Measurements from ENCODE around the gene CNPPD1.
"Not testable (repeated sequence)": the region's sequence is repeated elsewhere in the genome, so short reads cannot be mapped to it uniquely, and the experiment has no call there.

The CNPPD1 gene

DNA sequence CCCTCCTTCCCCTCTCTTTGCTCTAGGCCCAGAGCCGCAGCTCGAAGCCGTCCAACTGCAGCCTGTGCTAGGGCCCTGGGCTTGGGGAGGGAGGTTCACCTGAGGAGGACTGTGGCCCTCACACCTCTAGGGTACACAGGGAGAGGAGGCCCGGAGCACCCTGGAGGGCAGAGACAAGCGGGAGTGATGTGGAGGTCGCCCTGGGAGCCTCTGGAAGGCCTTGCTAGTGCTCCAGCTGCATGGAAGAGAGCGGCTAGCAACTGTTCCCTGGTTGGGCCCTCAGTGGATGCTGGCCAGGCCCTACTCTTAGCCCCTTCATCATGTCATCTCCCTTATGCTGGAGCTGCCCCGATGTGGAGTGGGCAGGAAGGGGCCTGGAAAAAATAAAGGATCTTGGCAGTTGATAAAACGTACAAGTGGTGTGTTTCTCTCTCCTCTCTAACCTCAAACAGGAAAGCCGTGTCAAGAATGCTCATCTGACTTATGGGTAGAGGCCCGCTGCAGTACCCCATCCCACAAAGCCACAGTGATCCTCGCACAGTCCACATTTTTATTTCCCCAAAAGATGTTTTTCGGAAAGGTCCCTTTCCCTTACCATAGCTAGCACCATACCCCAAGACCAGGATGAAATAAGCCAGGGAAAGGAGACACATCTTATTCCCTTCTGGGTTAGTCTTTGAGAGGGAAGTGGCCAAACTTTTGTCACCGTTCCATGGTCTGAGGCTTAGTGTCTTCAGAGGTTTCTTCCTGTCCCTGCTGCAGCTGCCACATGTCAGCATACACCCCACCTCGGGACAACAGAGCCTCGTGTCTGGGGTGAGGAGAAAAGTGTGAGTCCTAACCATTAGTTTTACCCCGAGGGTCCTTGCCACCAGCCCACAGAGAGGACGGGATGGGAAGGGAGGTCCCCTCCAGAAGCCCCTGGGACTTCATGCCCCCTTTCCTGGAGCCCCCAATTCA lies 32.8 kb upstream of the CNPPD1 start:
- no peak overlapping the region for H3K4me3 ChIP-seq (ENCODE audit: low read depth, low read length)

DNA sequence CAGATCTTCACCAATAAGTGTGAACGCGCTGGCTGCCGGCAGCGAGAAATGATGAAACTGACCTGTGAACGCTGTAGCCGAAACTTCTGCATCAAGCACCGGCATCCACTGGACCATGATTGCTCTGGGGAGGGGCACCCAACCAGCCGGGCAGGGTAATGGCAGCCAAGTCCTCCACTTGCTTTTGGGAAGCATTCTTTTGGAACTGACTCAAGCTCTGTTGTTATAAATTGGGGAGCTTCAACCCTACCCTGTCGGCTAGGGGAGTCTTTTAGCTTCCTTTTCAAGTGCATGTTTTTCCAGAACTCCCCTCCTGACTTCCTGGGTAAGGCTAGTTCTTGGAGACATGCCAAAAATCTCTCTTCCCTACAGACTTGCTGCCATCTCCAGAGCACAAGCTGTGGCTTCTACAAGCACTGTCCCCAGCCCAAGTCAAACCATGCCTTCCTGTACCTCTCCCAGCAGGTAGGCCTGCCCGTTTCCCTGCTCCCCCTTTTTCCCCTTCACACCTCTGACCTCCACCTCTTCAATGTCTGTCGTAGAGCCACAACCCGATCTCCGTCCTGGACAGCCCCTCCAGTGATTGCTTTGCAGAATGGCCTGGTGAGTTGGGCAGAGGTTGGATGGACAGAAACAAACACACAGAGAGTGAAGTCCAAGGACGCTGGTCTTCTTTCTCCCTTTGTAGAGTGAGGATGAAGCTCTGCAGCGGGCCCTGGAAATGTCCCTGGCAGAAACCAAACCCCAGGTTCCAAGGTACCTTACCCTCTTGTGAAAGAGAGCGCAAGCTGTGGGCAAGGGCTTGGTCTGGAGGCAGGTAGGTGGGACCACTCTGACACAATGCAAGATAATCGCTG lies 31.4 kb upstream of the CNPPD1 start:
- H3K4me3 ChIP-seq (ENCODE audit: low read depth, low read length), result no peak overlapping the region

DNA sequence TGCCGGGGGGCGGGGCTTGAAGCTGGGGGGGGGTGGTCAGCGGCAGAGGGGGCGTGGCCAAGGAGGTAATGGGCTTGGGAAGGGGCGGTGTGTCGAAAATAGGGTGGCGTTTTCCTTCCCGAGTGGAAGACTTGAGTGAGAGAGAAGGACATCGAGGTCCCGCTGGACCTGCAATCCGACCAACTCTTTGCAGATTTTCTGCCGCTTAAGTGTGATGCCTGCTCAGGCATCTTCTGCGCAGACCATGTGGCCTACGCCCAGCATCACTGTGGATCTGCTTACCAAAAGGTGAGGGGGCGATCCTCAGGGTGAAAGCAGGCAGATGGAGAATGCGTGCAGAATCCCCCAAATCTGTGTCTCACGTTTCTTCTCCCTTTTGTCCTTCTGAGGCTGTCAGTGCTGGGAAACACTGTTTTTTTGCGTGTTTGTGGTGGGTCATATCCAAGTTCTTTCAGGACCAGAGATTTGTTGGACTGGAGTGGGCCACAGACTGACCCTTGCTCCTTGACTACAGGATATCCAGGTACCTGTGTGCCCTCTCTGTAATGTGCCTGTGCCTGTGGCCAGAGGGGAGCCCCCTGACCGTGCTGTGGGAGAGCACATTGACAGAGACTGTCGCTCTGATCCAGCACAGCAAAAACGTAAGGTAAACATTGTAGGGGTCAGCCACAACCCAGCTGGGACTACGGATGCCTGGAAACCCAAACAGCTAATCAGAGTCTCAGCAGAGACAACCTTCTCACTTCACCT lies 30.6 kb upstream of the CNPPD1 start:
- peak overlapping the region; percentile 63 for H3K4me3 ChIP-seq (ENCODE audit: low read depth, low read length)

DNA sequence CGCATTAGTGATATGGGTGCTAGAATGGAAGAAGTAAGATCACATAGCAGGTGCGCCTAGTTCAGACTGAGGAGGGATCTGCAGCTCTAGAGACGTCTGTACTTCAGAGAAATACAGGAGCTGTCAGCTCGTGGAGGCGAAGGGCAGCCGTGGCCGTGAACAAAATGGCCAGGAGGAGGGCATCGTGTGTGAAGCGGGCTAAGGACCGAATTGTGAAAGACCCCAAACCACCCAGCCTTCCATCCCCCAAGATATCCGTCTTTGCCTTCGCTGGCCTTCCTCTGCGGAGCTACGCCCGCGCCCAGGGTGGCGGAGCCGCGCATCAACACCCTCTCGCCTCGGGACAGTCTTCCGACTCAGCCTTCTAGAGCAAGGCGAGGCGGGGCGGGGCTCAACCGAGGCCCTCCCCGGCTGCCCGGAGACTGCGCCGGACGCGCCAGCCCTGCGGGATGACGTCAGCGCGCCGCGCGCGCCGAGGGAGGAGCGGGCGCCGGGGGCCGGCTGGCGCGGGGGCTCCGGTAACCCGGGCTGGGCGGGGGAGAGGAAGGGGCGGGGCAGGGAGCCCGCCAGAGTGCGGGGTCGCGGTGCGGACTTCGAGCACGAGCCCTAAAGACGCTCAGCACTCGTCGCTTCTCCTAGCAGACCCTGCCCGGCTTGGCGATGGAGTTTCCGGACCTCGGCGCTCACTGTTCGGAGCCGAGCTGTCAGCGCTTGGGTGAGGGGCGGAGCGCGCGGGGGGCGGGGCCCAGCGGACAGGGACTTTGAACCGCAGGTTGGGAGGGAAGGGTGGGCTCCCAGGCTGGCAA lies 29.8 kb upstream of the CNPPD1 start, which contains the start of gene ZFAND2B:
TSS of gene ZFAND2B (plus strand) at position 455 of the 806 bp plus-strand sequence. CDS start at position 661, 206 bp downstream.
- peak within 1 kb of the TSS; percentile 73 for H3K4me3 ChIP-seq (ENCODE audit: low read depth, low read length)

DNA sequence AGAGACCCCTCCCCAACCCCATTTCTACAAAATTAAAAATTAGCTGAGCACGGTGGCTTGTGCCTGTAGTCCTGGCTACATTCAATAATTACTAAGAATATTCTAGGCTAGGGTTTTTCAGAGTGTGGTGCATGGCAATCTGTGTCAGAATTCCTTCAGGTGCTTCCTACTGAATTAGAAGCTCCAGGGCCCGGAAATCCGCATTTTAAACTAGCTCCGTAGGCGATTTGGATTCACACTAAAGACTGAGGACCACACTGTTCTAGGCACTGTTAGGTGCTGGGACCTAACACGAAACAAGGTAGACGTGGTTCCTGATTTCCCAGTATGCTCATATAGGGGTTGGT lies 29.2 kb upstream of the CNPPD1 start:
- peak overlapping the region; percentile 73 for H3K4me3 ChIP-seq (ENCODE audit: low read depth, low read length)

DNA sequence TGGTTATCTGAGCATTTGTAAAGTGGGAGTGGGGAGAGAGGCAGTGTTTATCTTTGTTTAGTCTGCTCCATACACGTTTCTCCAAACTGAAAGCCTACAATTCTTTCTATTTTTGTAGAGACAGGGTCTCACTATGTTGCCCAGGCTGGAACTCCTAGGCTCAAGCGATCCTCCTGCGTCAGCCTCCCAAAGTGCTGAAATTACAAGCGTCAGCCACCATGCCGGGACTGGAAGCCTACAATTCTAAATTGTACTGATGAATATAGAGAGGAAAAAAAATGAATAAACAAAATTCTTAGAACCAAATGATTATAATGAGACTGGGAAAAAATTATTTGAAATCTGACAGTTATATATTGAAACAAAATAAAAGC lies 28.4 kb upstream of the CNPPD1 start:
- no peak overlapping the region for H3K4me3 ChIP-seq (ENCODE audit: low read depth, low read length)

DNA sequence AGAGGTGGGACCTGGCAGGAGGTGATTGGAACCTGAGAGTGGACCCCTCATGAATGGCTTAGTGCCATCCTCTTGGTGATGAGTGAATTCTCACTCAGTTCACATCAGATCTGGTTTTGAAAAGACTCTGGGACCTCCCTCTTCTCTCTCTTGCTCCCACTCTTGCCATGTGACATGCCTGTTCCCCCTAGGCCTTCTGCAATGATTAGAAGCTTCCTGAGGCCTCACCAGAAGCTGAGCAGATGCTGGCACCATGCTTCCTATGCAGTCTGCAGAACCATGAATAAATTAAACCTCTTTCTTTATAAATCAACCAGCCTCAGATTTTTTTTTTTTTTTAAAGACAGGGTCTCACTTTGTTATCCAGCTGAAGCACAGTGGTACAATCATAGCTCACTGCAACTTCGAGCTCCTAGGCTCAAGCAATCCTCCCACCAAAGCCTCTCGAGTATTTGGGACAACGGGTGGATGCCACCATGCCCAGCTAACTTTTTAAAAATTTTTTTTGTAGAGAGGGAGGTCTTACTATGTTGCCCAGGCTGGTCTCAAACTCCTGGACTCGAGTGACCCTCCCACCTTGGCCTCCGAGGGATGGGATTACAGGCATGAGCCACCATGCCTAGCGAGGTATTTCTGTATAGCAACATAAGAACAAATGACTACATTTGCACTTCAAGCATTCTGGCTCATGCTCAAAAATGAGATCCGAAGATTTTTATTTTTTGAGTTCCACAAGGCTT lies 27.9 kb upstream of the CNPPD1 start:
- H3K4me3 ChIP-seq (ENCODE audit: low read depth, low read length), result no peak overlapping the region

DNA sequence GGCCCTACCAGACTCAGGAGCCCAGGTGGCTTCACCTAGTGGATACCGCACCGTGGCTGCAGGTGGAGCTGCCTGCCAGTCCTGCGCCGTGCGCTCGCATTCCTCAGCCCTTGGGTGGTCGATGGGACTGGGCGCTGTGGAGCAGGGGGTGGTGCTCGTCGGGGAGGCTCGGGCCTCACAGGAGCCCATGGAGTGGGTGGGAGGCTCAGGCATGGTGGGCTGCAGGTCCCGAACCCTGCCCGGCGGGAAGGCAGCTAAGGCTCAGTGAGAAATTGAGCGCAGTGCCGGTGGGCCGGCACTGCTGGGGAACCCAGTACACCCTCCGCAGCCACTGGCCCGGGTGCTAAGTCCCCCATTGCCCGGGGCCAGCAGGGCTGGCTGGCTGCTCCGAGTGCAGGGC lies 24.6 kb upstream of the CNPPD1 start:
- not testable (repeated sequence) for H3K4me3 ChIP-seq (ENCODE audit: low read depth, low read length)

DNA sequence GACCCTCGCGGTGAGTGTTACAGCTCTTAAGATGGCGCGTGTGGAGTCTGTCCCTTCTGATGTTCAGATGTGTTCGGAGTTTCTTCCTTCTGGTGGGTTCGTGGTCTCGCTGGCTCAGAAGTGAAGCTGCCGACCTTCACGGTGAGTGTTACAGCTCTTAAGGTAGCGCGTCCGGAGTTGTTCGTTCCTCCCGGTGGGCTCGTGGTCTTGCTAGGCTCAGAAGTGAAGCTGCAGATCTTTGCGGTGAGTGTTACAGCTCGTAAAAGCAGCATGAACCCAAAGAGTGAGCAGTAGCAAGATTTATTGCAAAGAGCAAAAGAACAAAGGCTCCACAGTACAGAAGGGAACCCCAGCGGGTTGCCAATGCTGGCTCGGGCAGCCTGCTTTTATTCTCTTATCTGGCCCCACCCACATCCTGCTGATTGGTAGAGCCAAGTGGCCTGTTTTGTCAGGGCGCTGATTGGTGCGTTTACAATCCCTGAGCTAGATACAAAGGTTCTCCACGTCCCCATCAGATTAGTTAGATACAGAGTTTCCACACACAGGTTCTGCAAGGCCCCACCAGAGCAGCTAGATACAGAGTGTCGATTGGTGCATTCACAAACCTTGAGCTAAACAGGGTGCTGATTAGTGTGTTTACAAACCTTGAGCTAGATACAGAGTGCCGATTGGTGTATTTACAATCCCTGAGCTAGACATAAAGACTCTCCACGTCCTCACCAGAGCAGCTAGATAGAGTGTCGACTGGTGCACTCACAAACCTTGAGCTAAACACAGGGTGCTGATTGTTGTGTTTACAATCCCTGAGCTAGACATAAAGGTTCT lies 24.0 kb upstream of the CNPPD1 start:
- not testable (repeated sequence) for H3K4me3 ChIP-seq (ENCODE audit: low read depth, low read length)

DNA sequence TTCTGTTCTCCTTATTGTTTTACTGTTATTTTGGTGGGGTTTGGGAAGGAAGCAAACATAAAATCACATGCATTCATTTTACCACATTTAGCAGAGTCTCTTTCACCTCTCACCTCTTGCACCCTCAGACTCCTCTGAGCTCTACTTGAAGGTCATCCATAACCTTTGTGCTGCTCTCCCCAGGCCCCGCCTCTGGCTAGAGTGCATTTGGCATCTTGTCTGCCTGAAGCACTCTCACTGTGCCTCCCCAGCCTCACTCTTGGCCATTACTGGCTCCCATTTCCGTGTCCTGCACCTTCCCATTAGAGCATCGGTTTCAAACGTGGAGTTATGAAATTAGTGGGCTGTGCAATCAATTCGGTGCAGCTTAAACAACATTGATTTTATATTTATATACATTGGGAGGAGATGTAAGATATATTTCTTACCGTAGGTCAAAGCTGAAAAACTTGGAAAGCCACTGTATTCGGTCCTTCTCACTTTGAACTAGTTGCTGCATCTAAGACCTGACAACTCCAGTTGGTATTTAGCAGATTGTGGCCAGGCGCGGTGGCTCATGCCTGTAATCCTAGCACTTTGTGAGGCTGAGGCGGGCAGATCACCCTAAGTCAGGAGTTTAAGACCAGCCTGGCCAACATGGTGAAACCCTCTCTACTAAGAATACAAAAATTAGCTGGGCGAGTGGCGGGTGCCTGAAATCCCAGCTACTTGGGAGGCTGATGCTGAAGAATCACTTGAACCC lies 22.9 kb upstream of the CNPPD1 start:
- H3K4me3 ChIP-seq (ENCODE audit: low read depth, low read length), result no peak overlapping the region

DNA sequence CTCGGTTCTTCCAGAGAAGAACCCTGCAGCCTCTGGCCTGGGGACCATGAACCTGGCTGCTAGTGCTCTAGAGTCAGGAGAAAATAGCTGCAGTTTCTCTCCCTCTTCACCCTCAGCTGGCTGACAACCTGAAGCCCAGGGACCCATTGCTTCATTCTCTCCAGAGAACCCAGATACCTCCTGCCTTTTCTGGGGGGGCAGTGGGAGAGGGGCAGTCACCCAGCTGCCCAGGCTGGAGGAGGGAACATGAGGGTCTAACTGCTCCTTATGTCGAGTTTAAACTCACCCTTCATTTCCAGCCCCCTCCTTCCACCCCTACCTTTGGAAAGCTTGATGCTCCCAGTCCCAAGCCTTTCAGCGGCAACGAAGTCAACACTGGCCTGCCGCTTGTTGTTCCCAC lies 22.2 kb upstream of the CNPPD1 start:
- no peak overlapping the region for H3K4me3 ChIP-seq (ENCODE audit: low read depth, low read length)

DNA sequence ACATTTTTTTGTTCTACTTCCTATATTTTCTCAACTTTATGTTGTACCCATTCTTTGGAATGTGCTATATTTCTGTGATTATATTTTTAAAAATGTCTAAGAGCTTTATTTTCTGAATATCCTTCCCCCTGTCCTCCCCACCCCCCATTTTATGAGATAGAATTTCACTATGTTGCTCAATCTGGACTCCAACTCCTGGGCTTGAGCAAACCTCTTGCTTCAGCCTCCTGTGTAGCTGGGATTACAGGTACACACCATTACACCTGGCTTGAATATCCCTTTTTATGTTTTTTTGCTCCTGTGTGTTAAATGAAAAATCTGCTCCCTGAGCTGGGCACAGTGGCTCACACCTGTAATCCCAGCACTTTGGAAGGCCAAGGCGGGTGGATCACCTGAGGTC lies 20.7 kb upstream of the CNPPD1 start:
- H3K4me3 ChIP-seq (ENCODE audit: low read depth, low read length), result no peak overlapping the region

DNA sequence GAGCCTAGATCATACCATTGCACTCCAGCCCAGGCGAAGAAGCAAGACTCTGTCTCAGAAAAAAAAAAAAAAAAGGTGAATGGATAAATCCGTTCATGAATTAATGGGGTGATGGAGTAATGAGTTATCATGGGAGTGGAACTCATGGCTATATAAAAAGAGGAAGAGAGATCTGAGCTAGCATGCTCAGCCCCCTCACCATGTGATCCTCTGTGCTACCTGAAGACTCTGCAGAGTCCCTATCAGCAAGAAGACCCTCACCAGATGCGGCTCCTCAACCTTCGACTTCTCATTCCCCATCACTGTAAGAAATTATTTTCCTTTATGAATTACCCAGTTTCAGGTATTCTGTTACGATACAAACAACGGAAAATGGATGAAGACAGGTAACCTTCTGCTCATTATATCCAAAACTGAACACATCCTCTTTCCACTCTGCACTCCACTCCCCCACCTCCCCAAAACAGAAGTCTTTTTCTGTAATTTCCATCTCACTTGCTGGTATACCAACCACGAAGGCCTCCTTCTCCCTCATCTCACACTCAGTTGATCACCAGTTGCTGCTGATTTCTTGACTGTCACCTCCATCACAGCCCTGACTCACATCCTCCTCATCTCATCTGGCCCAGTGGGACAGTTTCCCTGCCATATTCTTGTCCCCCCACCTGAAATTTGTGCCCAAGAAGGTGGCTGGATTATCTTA lies 10.2 kb upstream of the CNPPD1 start:
- H3K4me3 ChIP-seq (ENCODE audit: low read depth, low read length), result no peak overlapping the region

DNA sequence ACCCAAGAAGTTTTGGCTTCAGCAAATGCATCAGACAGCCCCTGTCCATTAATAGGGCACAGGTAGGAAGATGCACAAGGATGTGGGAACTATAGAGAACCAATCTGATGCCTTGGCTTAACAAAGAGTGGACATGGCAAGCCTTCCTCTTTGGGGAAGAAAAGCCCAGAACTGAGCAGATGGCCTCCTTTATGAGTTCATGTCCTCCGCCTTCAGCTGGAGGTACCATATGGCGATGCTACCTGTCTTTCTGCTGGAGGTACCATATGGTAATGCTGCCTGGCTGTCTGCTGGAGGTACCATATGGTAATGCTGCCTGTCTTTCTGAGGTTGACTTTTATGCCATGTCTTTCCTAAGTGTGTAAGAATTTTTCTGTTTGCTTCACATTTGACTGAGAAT lies 7.4 kb upstream of the CNPPD1 start:
- no peak overlapping the region for H3K4me3 ChIP-seq (ENCODE audit: low read depth, low read length)

DNA sequence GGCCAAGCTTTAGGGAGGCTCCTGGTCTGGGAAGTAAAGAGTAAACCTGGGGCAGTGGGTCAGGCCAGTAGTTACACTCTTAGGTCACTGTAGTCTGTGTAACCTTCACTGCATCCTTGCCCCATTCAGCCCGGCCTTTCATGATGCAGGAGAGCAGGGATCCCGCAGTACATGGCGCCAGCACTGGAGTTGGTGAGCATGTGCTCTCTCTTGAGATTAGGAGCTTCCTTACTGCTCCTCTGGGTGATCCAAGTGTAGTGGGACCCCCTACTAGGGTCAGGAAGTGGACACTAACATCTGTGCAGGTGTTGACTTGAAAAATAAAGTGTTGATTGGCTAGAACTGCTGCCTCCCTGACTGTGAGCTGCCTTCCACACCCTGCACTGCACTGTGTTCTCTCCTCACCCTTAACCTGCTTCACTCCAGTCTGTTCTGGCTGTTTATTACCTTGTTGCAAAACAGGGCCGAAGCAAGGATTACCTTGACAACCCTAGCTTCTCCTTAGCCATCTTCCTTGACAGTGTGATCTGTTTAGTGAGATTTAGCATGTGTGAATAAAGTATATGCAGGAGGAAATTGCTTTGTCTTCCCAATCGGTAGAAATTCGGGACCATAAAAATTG lies 6.5 kb upstream of the CNPPD1 start:
- H3K4me3 ChIP-seq (ENCODE audit: low read depth, low read length), result no peak overlapping the region

DNA sequence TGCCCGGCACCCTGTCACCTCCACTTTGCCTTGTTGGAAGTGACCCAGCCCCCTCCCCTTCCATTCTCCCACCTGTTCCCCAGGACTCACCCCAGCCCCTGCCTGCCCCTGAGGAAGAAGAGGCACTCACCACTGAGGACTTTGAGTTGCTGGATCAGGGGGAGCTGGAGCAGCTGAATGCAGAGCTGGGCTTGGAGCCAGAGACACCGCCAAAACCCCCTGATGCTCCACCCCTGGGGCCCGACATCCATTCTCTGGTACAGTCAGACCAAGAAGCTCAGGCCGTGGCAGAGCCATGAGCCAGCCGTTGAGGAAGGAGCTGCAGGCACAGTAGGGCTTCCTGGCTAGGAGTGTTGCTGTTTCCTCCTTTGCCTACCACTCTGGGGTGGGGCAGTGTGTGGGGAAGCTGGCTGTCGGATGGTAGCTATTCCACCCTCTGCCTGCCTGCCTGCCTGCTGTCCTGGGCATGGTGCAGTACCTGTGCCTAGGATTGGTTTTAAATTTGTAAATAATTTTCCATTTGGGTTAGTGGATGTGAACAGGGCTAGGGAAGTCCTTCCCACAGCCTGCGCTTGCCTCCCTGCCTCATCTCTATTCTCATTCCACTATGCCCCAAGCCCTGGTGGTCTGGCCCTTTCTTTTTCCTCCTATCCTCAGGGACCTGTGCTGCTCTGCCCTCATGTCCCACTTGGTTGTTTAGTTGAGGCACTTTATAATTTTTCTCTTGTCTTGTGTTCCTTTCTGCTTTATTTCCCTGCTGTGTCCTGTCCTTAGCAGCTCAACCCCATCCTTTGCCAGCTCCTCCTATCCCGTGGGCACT lies 5.8 kb upstream of the CNPPD1 start:
- no peak overlapping the region for H3K4me3 ChIP-seq (ENCODE audit: low read depth, low read length)

Measured in iPS-11a (cell line).